GM12878 (cell line): ENCODE data around the gene HEG1. TPM values are rescaled to one million over a fixed set of nuclear protein-coding genes. Genes with fewer than 3 reads are reported as not detected.

Experiments
- ATAC-seq: fragments of 200-7000 bp; cut with Tn5 transposase; 3 replicates; pipeline ENCODE4 v1.9.1; 2020; ENCODE audit warnings: mild to moderate bottlenecking, moderate library complexity
- BruUV-seq: library from RNA; stranded (reverse); fragments of 400-500 nt; replicated peaks from 2 replicates; lab custom pipeline; 2021; lab: Mats Ljungman, UMichigan
- CTCF ChIA-PET: fragments of 300-600 bp; sonication (Branson Sonifier 250); formaldehyde crosslinking; extraction: SDS; loops from one replicate; lab custom pipeline; 2021; ENCODE audit warnings: inconsistent platforms; lab: Yijun Ruan, JAX
- POLR2A ChIA-PET: fragments of 350-600 bp; formaldehyde crosslinking; extraction: SDS; loops from one replicate; lab custom pipeline; 2021; ENCODE audit warnings: inconsistent platforms; lab: Charles Lee
- RAD21 ChIA-PET: fragments of 300-600 bp; sonication (Branson Sonifier 250); formaldehyde crosslinking; loops from one replicate; lab custom pipeline; 2023; ENCODE audit warnings: antibody characterized with exemption; ENCODE audit not compliant: unreplicated experiment; lab: Charles Lee
- SMC1A ChIA-PET: fragments of 300-600 bp; sonication (Branson Sonifier 250); formaldehyde crosslinking; loops from one replicate; lab custom pipeline; 2023; ENCODE audit not compliant: unreplicated experiment, uncharacterized antibody; lab: Charles Lee
- DNase-seq: peaks from one replicate; pipeline ENCODE4 v3.0.0-alpha.2; 2011; ENCODE audit warnings: low read depth, low spot score
- FAIRE-seq: peaks from 3 replicates; lab custom pipeline; 2011; peaks lifted over from hg19 to GRCh38; lab: Jason Lieb, UNC
- H2AFZ ChIP-seq: 2 replicates; pipeline ENCODE4 v1.6.0; 2011; ENCODE audit warnings: low read depth, low read length, control low read depth; ENCODE audit not compliant: control insufficient read depth
- H3K27ac ChIP-seq: 2 replicates; pipeline ENCODE4 v1.5.1; 2011; ENCODE audit warnings: control low read depth; ENCODE audit not compliant: control insufficient read depth, insufficient read depth
- H3K27me3 ChIP-seq, 2 experiments: replicated peaks in 1 of 2; 2 replicates each; pipeline versions ENCODE4 v1.6.0 to v1.6.1; 2011; ENCODE audit warnings: low read length in 1 of 2; ENCODE audit not compliant: control insufficient read depth in 2 of 2, insufficient read depth in 2 of 2
- H3K36me3 ChIP-seq, 2 experiments: 2 replicates each; pipeline ENCODE4 v1.5.1; 2011; ENCODE audit warnings: low read length in 1 of 2; ENCODE audit not compliant: control insufficient read depth in 2 of 2, insufficient read depth in 2 of 2
- H3K4me1 ChIP-seq: 2 replicates; pipeline ENCODE4 v1.6.1; 2011; ENCODE audit warnings: mild to moderate bottlenecking, low read length, moderate library complexity, mixed read lengths; ENCODE audit not compliant: control insufficient read depth, insufficient read depth
- H3K4me2 ChIP-seq: 2 replicates; pipeline ENCODE4 v1.6.0; 2011; ENCODE audit warnings: control low read depth; ENCODE audit not compliant: control insufficient read depth, insufficient read depth
- H3K4me3 ChIP-seq: fragments of 200-600 bp; sonication (generic); 2 replicates; pipeline ENCODE4 v1.5.1; 2016
- H3K79me2 ChIP-seq: 2 replicates; pipeline ENCODE4 v1.6.0; 2011; ENCODE audit warnings: low read length; ENCODE audit not compliant: control insufficient read depth, insufficient read depth
- H3K9ac ChIP-seq: 2 replicates; pipeline ENCODE4 v1.8.0; 2011; ENCODE audit warnings: low read length, control low read depth, mixed read lengths; ENCODE audit not compliant: control insufficient read depth, insufficient read depth
- H3K9me3 ChIP-seq: replicated peaks from 3 replicates; pipeline ENCODE4 v1.5.1; 2011; ENCODE audit warnings: mild to moderate bottlenecking, low read length; ENCODE audit not compliant: control insufficient read depth, insufficient read depth
- H4K20me1 ChIP-seq: 2 replicates; pipeline ENCODE4 v1.6.0; 2011; ENCODE audit not compliant: control insufficient read depth, insufficient read depth
- MXI1 ChIP-seq: fragments of 150-350 bp; IDR thresholded peaks from 2 replicates; pipeline ENCODE4 v1.6.1; 2011; ENCODE audit warnings: low read depth, mild to moderate bottlenecking, inconsistent platforms, low read length, improper control_type of control experiment
- SIX5 ChIP-seq: IDR thresholded peaks from 2 replicates; pipeline ENCODE4 v1.6.1; 2011; ENCODE audit warnings: mild to moderate bottlenecking, low read depth, low read length, moderate library complexity; ENCODE audit not compliant: severe bottlenecking
- SMC3 ChIP-seq: IDR thresholded peaks from 2 replicates; pipeline ENCODE4 v1.6.1; 2011; ENCODE audit warnings: low read length, improper control_type of control experiment, borderline replicate concordance
- SREBF2 ChIP-seq: IDR thresholded peaks from 2 replicates; pipeline ENCODE4 v1.6.1; 2012; ENCODE audit warnings: mild to moderate bottlenecking, low read length
- SRF ChIP-seq, 2 experiments: IDR thresholded peaks; 2 replicates each; pipeline ENCODE4 v1.6.1; 2011; ENCODE audit warnings: low read depth in 2 of 2, low read length in 2 of 2, mild to moderate bottlenecking in 1 of 2, moderate library complexity in 1 of 2
- SUPT20H ChIP-seq: IDR thresholded peaks from 2 replicates; pipeline ENCODE4 v1.6.1; 2011; ENCODE audit warnings: low read depth, mild to moderate bottlenecking, low read length, moderate library complexity, borderline replicate concordance; ENCODE audit not compliant: control insufficient read depth
- WRNIP1 ChIP-seq: IDR thresholded peaks from 2 replicates; pipeline ENCODE4 v1.6.1; 2011; ENCODE audit warnings: low read depth, low read length, improper control_type of control experiment, borderline replicate concordance
- WGBS: methylation state at CpG from one replicate; pipeline ENCODE4 v1.1.6; 2016; ENCODE audit warnings: low lambda C conversion rate; ENCODE audit not compliant: insufficient replicate concordance, insufficient coverage; ENCODE audit errors: missing lambda C conversion rate; 5-methylcytosine and 5-hydroxymethylcytosine counted together
- in situ Hi-C: fragments of 300-500 bp; cut with MboI; formaldehyde crosslinking; loops from 9 replicates; pipeline ENCODE4 v1.14.3; 2018; ENCODE audit warnings: mixed read lengths
- intact Hi-C: fragments of 100-400 bp; cut with micrococcal nuclease; formaldehyde crosslinking; loops from one replicate; pipeline ENCODE4 v1.14.2; 2022; ENCODE audit not compliant: unreplicated experiment
- polyA plus RNA-seq, 11 experiments: library from polyadenylated mRNA; depleted of rRNA in 4 of 11; unstranded in 6 of 11; stranded (reverse) in 5 of 11; fragments of >200 nt; fragmentation: Nextera tagmentation in 4 of 11; fragmentation: Illumina TruSeq in 1 of 11; extraction: Ambion mirVana in 4 of 11; extraction: Trizol in 1 of 11; gene quantifications; 1 replicate in 1 of 11; 2 replicates in 10 of 11; pipeline versions ENCODE4 v1.2.1 to v1.2.3, GENCODE V29; 2011 to 2016; ENCODE audit warnings: inconsistent platforms in 2 of 11, missing spikeins in 2 of 11, low read depth in 1 of 11
- total RNA-seq, 4 experiments: library from RNA; depleted of rRNA in 3 of 4; stranded (reverse); fragments of >200 nt in 3 of 4; fragmentation: Illumina TruSeq in 1 of 4; extraction: Trizol in 1 of 4; gene quantifications; 2 replicates each; pipeline versions ENCODE4 v1.2.1 to v1.2.3, GENCODE V29; 2013 to 2021
- TF ChIP-seq, protein P1 (sequence below): fragments of 450-650 bp; IDR thresholded peaks from 2 replicates; pipeline ENCODE4 v1.6.1; 2017; ENCODE audit warnings: low read depth, mild to moderate bottlenecking, moderate library complexity
- TF ChIP-seq, protein P2 (sequence below): fragments of 450-650 bp; IDR thresholded peaks from 2 replicates; pipeline ENCODE4 v1.6.1; 2017; ENCODE audit warnings: mild to moderate bottlenecking, moderate library complexity
- TF ChIP-seq, protein P3 (sequence below): IDR thresholded peaks from 2 replicates; pipeline ENCODE4 v1.6.1; 2011; ENCODE audit warnings: borderline replicate concordance, low read depth, mild to moderate bottlenecking, moderate library complexity, low read length; ENCODE audit not compliant: insufficient read depth, poor library complexity, severe bottlenecking
- TF ChIP-seq, protein P4 (sequence below): fragments of 450-650 bp; formaldehyde crosslinking; IDR thresholded peaks from 2 replicates; pipeline ENCODE4 v1.5.0; 2022; ENCODE audit warnings: mild to moderate bottlenecking, missing genetic modification characterization

Gene HEG1
- total and polyA plus RNA-seq, 10 of the 15 experiments (the other 5 are each of a cell fraction or from before 2014, with no cell fraction given) = 2.2 to 32.1 (median 7.6) TPM

DNA sequence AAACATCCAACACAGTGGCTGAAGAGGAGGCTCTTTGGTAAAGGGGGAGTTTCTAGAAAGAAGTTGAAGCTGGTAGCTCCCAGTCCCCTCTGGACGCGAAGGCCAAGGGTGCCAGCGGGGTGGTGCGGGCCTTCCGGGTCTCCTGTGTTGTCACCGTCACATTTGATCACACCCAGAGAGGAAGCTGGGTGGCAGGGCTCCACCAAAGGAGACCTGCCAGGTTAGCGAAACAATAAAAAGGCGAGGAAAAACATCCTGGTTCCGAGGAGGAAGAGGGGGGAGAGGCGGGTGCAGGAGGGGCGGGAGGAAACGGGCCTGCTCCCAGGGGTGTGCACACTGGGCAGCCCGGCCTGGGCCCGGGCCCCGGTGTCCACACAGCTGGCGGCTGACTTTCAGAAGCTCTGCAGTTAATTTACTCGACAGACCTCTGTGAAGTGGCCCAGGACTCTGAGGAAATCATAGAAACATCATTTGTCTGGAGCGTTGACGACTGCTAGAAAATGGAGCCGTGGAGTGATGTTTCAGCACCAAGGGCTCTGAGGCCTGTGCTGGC lies 12.1 kb downstream of the HEG1 start:
- ChIA-PET CTCF (no interaction called here), POLR2A (no interaction called here), SMC1A (interaction anchor here (1.1 to 1.3 kb wide), 2 partner anchors 9 to 14 kb away, joined by 3 to 5 read pairs; no protein-coding TSS in a partner anchor), RAD21 (no interaction called here)
- ATAC-seq = no peak
- Histone ChIP-seq H3K27me3 (no peaks in the 10 kb centered on the region), H3K4me3 (no peak overlapping the region), H2AFZ (no peak overlapping the region), H3K36me3 (peaks cover 0 to 6% of the 10 kb centered on the region in 2 experiments; a peak in 2 of 4 replicates), H3K4me2 (no peak overlapping the region), H3K27ac (no peak overlapping the region), H3K4me1 (no peaks in the 10 kb centered on the region), H3K9me3 (peaks cover 9% of the 10 kb centered on the region; the same call in 2 of the 3 replicates), H3K9ac (no peak overlapping the region), H4K20me1 (no peaks in the 10 kb centered on the region), H3K79me2 (peaks cover 31% of the 10 kb centered on the region)
- in situ Hi-C loops = no loop called here
- 92% methylated on average over 16 of the region's 20 CpGs for WGBS
- DNase-seq = no peak
- no TSS peak for BruUV-seq
- FAIRE-seq = no peak
- intact Hi-C loops = no loop called here
- no peak for TF ChIP-seq SRF (IDR thresholded peaks at IDR 0.05; ENCODE audit: low read depth in 2 of 2, low read length in 2 of 2)
- no peak for TF ChIP-seq MXI1
- TF ChIP-seq SUPT20H = no peak
- TF ChIP-seq, protein P1, sequence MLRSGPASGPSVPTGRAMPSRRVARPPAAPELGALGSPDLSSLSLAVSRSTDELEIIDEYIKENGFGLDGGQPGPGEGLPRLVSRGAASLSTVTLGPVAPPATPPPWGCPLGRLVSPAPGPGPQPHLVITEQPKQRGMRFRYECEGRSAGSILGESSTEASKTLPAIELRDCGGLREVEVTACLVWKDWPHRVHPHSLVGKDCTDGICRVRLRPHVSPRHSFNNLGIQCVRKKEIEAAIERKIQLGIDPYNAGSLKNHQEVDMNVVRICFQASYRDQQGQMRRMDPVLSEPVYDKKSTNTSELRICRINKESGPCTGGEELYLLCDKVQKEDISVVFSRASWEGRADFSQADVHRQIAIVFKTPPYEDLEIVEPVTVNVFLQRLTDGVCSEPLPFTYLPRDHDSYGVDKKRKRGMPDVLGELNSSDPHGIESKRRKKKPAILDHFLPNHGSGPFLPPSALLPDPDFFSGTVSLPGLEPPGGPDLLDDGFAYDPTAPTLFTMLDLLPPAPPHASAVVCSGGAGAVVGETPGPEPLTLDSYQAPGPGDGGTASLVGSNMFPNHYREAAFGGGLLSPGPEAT = no peak
- no peak for TF ChIP-seq WRNIP1
- TF ChIP-seq, protein P2, sequence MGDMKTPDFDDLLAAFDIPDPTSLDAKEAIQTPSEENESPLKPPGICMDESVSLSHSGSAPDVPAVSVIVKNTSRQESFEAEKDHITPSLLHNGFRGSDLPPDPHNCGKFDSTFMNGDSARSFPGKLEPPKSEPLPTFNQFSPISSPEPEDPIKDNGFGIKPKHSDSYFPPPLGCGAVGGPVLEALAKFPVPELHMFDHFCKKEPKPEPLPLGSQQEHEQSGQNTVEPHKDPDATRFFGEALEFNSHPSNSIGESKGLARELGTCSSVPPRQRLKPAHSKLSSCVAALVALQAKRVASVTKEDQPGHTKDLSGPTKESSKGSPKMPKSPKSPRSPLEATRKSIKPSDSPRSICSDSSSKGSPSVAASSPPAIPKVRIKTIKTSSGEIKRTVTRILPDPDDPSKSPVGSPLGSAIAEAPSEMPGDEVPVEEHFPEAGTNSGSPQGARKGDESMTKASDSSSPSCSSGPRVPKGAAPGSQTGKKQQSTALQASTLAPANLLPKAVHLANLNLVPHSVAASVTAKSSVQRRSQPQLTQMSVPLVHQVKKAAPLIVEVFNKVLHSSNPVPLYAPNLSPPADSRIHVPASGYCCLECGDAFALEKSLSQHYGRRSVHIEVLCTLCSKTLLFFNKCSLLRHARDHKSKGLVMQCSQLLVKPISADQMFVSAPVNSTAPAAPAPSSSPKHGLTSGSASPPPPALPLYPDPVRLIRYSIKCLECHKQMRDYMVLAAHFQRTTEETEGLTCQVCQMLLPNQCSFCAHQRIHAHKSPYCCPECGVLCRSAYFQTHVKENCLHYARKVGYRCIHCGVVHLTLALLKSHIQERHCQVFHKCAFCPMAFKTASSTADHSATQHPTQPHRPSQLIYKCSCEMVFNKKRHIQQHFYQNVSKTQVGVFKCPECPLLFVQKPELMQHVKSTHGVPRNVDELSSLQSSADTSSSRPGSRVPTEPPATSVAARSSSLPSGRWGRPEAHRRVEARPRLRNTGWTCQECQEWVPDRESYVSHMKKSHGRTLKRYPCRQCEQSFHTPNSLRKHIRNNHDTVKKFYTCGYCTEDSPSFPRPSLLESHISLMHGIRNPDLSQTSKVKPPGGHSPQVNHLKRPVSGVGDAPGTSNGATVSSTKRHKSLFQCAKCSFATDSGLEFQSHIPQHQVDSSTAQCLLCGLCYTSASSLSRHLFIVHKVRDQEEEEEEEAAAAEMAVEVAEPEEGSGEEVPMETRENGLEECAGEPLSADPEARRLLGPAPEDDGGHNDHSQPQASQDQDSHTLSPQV = no peak
- no peak for TF ChIP-seq SMC3
- TF ChIP-seq, protein P3, sequence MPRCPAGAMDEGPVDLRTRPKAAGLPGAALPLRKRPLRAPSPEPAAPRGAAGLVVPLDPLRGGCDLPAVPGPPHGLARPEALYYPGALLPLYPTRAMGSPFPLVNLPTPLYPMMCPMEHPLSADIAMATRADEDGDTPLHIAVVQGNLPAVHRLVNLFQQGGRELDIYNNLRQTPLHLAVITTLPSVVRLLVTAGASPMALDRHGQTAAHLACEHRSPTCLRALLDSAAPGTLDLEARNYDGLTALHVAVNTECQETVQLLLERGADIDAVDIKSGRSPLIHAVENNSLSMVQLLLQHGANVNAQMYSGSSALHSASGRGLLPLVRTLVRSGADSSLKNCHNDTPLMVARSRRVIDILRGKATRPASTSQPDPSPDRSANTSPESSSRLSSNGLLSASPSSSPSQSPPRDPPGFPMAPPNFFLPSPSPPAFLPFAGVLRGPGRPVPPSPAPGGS = no peak
- TF ChIP-seq, protein P4, sequence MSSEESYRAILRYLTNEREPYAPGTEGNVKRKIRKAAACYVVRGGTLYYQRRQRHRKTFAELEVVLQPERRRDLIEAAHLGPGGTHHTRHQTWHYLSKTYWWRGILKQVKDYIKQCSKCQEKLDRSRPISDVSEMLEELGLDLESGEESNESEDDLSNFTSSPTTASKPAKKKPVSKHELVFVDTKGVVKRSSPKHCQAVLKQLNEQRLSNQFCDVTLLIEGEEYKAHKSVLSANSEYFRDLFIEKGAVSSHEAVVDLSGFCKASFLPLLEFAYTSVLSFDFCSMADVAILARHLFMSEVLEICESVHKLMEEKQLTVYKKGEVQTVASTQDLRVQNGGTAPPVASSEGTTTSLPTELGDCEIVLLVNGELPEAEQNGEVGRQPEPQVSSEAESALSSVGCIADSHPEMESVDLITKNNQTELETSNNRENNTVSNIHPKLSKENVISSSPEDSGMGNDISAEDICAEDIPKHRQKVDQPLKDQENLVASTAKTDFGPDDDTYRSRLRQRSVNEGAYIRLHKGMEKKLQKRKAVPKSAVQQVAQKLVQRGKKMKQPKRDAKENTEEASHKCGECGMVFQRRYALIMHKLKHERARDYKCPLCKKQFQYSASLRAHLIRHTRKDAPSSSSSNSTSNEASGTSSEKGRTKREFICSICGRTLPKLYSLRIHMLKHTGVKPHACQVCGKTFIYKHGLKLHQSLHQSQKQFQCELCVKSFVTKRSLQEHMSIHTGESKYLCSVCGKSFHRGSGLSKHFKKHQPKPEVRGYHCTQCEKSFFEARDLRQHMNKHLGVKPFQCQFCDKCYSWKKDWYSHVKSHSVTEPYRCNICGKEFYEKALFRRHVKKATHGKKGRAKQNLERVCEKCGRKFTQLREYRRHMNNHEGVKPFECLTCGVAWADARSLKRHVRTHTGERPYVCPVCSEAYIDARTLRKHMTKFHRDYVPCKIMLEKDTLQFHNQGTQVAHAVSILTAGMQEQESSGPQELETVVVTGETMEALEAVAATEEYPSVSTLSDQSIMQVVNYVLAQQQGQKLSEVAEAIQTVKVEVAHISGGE (CRISPR knock-in tag) = no peak
- no peak for TF ChIP-seq SREBF2
- no peak for TF ChIP-seq SIX5
